CD14-positive monocyte (primary cell): Measurements from ENCODE around the gene TPK1. TPM values are rescaled to one million over a fixed set of nuclear protein-coding genes. Genes with fewer than 3 reads are reported as not detected.
A peak's percentile ranks its signal among the peaks of the same experiment; 100 is the strongest.

Experiments
- DNase-seq, 3 donors: peaks; one replicate each; pipeline ENCODE4 v3.0.0-alpha.2; 2011 to 2022
- H2AFZ ChIP-seq: 2 replicates; pipeline ENCODE4 v1.6.0; 2012; ENCODE audit warnings: mild to moderate bottlenecking, low read depth, low read length, inconsistent platforms; ENCODE audit not compliant: insufficient read depth, poor library complexity, severe bottlenecking
- H3K27ac ChIP-seq, 2 donors: 1 replicate in 1 of 2; 2 replicates in 1 of 2; pipeline ENCODE4 v1.5.1; 2012 to 2013; ENCODE audit warnings: low read length in 2 of 2, control low read depth in 1 of 2, inconsistent platforms in 1 of 2, low read depth in 1 of 2, mild to moderate bottlenecking in 1 of 2
- H3K27me3 ChIP-seq, 2 donors: one replicate each; pipeline versions ENCODE4 v1.6.0 to v1.6.1; 2011 to 2013; ENCODE audit warnings: low read length in 2 of 2; ENCODE audit not compliant: control insufficient read depth in 2 of 2, insufficient read depth in 2 of 2
- H3K36me3 ChIP-seq, 2 donors: replicated peaks in 1 of 2; 1 replicate in 1 of 2; 2 replicates in 1 of 2; pipeline versions ENCODE4 v1.5.1 to v1.6.1; 2012 to 2013; ENCODE audit warnings: low read length in 2 of 2, control low read depth in 1 of 2, inconsistent platforms in 1 of 2, mild to moderate bottlenecking in 1 of 2; ENCODE audit not compliant: insufficient read depth in 2 of 2, control insufficient read depth in 1 of 2
- H3K4me1 ChIP-seq, 2 donors: 1 replicate in 1 of 2; 2 replicates in 1 of 2; pipeline versions ENCODE4 v1.5.1 to v1.6.1; 2012 to 2013; ENCODE audit warnings: low read length in 2 of 2, control low read depth in 1 of 2, inconsistent platforms in 1 of 2, mild to moderate bottlenecking in 1 of 2, moderate library complexity in 1 of 2; ENCODE audit not compliant: insufficient read depth in 2 of 2, control insufficient read depth in 1 of 2
- H3K4me2 ChIP-seq: replicated peaks from 2 replicates; pipeline ENCODE3; 2012; ENCODE audit warnings: low read length, moderate library complexity, mild to moderate bottlenecking; ENCODE audit not compliant: poor library complexity, severe bottlenecking; ENCODE audit errors: extremely low read depth
- H3K4me3 ChIP-seq, 3 experiments: fragments of 200-600 bp in 1 of 3; sonication (generic) in 1 of 3; replicated peaks in 1 of 3; 1 replicate in 2 of 3; 2 replicates in 1 of 3; pipeline ENCODE4 v1.5.1; 2011 to 2013; ENCODE audit warnings: low read length in 3 of 3, mild to moderate bottlenecking in 3 of 3, control low read depth in 2 of 3, low read depth in 2 of 3, inconsistent platforms in 1 of 3, moderate library complexity in 1 of 3
- H3K79me2 ChIP-seq: 2 replicates; pipeline ENCODE4 v1.6.0; 2012; ENCODE audit warnings: mild to moderate bottlenecking, control low read depth, inconsistent platforms, low read length, moderate library complexity; ENCODE audit not compliant: insufficient read depth
- H3K9ac ChIP-seq: 2 replicates; pipeline ENCODE4 v1.6.0; 2017; ENCODE audit warnings: low read length, mild to moderate bottlenecking; ENCODE audit not compliant: insufficient read depth, poor library complexity, severe bottlenecking
- H3K9me3 ChIP-seq, 2 donors: replicated peaks in 1 of 2; 1 replicate in 1 of 2; 2 replicates in 1 of 2; pipeline versions ENCODE4 v1.5.1 to v1.6.1; 2012 to 2013; ENCODE audit warnings: low read length in 2 of 2, control low read depth in 1 of 2; ENCODE audit not compliant: control insufficient read depth in 1 of 2, insufficient read depth in 1 of 2
- H4K20me1 ChIP-seq: 2 replicates; pipeline ENCODE4 v1.6.0; 2012; ENCODE audit warnings: mild to moderate bottlenecking, low read length, control low read depth, moderate library complexity; ENCODE audit not compliant: insufficient read depth
- H3K27ac Mint-ChIP-seq, 7 donors: one replicate each; pipeline ENCODE4 v1.8.0; 2020; ENCODE audit warnings: mild to moderate bottlenecking in 7 of 7, mixed read lengths in 7 of 7, moderate library complexity in 6 of 7, inconsistent platforms in 2 of 7
- H3K27me3 Mint-ChIP-seq, 3 donors: one replicate each; pipeline ENCODE4 v1.8.0; 2021 to 2022; ENCODE audit warnings: low read depth in 3 of 3, mild to moderate bottlenecking in 3 of 3, mixed read lengths in 3 of 3, moderate library complexity in 3 of 3, inconsistent platforms in 1 of 3
- H3K36me3 Mint-ChIP-seq, 2 donors: one replicate each; pipeline ENCODE4 v1.8.0; 2020; ENCODE audit warnings: mixed read lengths in 2 of 2, inconsistent platforms in 1 of 2, mild to moderate bottlenecking in 1 of 2
- H3K4me1 Mint-ChIP-seq: one replicate; pipeline ENCODE4 v1.8.0; 2020; ENCODE audit warnings: mild to moderate bottlenecking, mixed read lengths
- H3K4me3 Mint-ChIP-seq, 2 donors: one replicate each; pipeline ENCODE4 v1.8.0; 2020; ENCODE audit warnings: mild to moderate bottlenecking in 2 of 2, mixed read lengths in 2 of 2, moderate library complexity in 1 of 2
- H3K9me3 Mint-ChIP-seq, 7 donors: one replicate each; pipeline ENCODE4 v1.8.0; 2020 to 2022; ENCODE audit warnings: mixed read lengths in 7 of 7, mild to moderate bottlenecking in 6 of 7, moderate library complexity in 6 of 7, inconsistent platforms in 2 of 7
- CTCF ChIP-seq: fragments of 200-600 bp; IDR thresholded peaks from one replicate; pipeline ENCODE4 v1.8.0; 2022; ENCODE audit warnings: antibody characterized with exemption, mild to moderate bottlenecking
- WGBS: methylation state at CpG from one replicate; pipeline ENCODE4 v1.1.5; 2013; ENCODE audit warnings: missing lambda C conversion rate; ENCODE audit not compliant: insufficient coverage; 5-methylcytosine and 5-hydroxymethylcytosine counted together
- intact Hi-C, 2 donors: fragments of 100-400 bp; cut with micrococcal nuclease; formaldehyde crosslinking; loops; one replicate each; pipeline versions ENCODE4 v1.15.0 to v1.15.1; 2023
- polyA plus RNA-seq, 3 donors: library from polyadenylated mRNA; depleted of rRNA in 1 of 3; unstranded in 2 of 3; stranded (reverse) in 1 of 3; fragments of 300-500 nt in 2 of 3; fragments of >200 nt in 1 of 3; fragmentation: Illumina TruSeq in 2 of 3; gene quantifications; 1 replicate in 2 of 3; 2 replicates in 1 of 3; pipeline ENCODE4 v1.2.3, GENCODE V29; 2012 to 2021

The TPK1 gene
- polyA plus RNA-seq, 3 donors: 18.9 to 33.8 (median 33.1) TPM

DNA sequence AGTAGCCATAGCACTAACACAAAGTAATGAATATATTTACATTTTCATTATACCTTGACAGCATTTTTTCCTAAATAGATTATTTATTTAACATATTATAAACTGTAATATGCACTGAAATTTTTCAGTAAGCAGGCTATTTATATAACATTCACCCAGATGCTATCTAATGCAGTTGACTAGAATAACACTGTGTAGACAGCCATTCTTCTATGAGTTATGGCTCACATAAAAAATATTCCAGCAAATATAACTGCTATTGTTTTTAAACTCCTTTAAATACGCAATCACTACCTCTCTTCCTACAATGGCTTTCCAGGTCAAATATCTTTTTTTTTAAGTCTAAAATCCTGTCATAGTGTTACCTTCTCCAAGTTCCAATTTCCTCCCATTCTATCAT, 21.6 kb downstream of the TPK1 start:
- H3K4me1 Mint-ChIP-seq: peaks cover 13% of the 10 kb centered on the region
- H2AFZ ChIP-seq: no peak overlapping the region
- no peak for DNase-seq
- H3K27me3 ChIP-seq: no peaks in the 10 kb centered on the region
- no peaks in the 10 kb centered on the region for H3K9me3 ChIP-seq
- peaks cover 10 to 15% of the 10 kb centered on the region in 2 donors for H3K4me1 ChIP-seq
- WGBS: 100% methylated on average over 1 of the region's 1 CpG
- H3K27me3 Mint-ChIP-seq: no peaks in the 10 kb centered on the region
- peaks cover 7% of the 10 kb centered on the region in 2 donors for H3K36me3 Mint-ChIP-seq
- H3K27ac ChIP-seq: no peak overlapping the region
- TF ChIP-seq CTCF: no peak
- no peak overlapping the region for H3K4me3 ChIP-seq
- no peak overlapping the region for H3K4me2 ChIP-seq
- H4K20me1 ChIP-seq: peaks cover 4% of the 10 kb centered on the region
- no peaks in the 10 kb centered on the region for H3K79me2 ChIP-seq
- no peaks in the 10 kb centered on the region for H3K36me3 ChIP-seq
- intact Hi-C loops: no loop called here
- no peak overlapping the region for H3K9ac ChIP-seq
- H3K4me3 Mint-ChIP-seq: no peak overlapping the region
- H3K27ac Mint-ChIP-seq: no peak overlapping the region
- H3K9me3 Mint-ChIP-seq: no peaks in the 10 kb centered on the region

DNA sequence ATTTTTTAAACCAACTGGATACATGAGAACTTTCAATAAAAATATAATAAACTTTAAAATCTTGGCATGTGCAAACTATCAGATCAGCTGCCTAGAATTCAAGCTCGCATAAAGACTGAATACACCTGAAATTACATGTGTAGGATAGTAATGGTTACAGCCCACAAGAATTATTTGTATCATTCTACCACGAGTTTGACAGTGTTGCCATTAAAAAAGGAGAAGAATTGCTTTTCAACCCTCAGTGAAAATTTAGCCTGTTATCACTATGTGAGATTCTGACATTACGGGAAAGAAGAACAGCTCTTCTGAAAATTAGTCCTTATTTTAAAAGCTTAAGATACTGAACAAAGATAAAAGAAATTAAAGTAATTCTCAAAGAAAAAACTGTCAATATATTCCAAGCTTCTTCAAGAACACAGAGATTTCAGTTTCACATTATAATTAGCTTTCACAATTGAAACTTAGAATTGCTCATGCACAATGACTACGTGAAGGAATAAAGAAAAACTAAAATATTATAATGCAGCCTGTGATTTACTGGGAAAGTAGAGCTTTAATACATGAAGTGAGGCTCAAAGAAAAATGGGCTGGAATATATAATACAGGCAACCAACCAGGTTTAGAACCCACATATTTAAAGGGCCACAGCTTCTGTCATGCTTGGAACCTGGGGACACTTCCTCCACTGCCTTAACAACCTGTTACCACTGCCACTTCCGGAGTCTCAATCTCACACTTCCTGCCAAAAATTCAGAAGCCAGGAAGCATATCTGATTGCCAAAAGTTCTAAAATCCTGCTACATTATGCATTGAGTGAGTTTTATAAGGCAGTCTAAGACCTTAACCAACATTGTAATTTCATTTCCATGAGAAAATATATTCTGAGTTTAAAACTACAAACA, 23.2 kb downstream of the TPK1 start:
- intact Hi-C loops: no loop called here

More for the DNA sequence above, 23.2 kb downstream of the TPK1 start:
- no peaks in the 10 kb centered on the region for H3K27me3 ChIP-seq
- H3K4me1 ChIP-seq: peaks cover 10 to 15% of the 10 kb centered on the region in 2 donors
- no peak for TF ChIP-seq CTCF
- peak overlapping the region; percentile 4 for H3K9ac ChIP-seq
- Mint-ChIP-seq H3K9me3 (no peaks in the 10 kb centered on the region), H3K4me3 (peak overlapping the region; percentile 48 to 76), H3K27me3 (no peaks in the 10 kb centered on the region), H3K36me3 (peaks cover 6 to 8% of the 10 kb centered on the region in 2 donors), H3K4me1 (peaks cover 11% of the 10 kb centered on the region), H3K27ac (peak overlapping the region; percentile 49 to 87 (median 64))
- no peaks in the 10 kb centered on the region for H3K9me3 ChIP-seq
- H3K4me3 ChIP-seq: peak overlapping the region in 1 of 3 experiments; percentile 48
- WGBS: 0% methylated on average over 1 of the region's 5 CpGs
- peak overlapping the region in 1 of 2 donors; percentile 60 for H3K27ac ChIP-seq
- H3K79me2 ChIP-seq: no peaks in the 10 kb centered on the region
- peak; percentile 8 to 16 (median 14) for DNase-seq
- H3K4me2 ChIP-seq: peak overlapping the region; percentile 46
- H3K36me3 ChIP-seq: no peaks in the 10 kb centered on the region
- H4K20me1 ChIP-seq: no peaks in the 10 kb centered on the region
- H2AFZ ChIP-seq: peak overlapping the region; percentile 22
